Activated CD4-positive, alpha-beta T cell treated with anti-CD3 and anti-CD28 coated beads, Interleukin-2, Interleukin-4, amounts not matched to agents 100 ng/mL and 50 ng/mL, durations not matched to agents 16 hours and 8 hours (primary cell): Measurements from ENCODE around the gene HSPB1.
"Not testable (repeated sequence)": the region's sequence is repeated elsewhere in the genome, so short reads cannot be mapped to it uniquely, and the experiment has no call there.

Experiments
- DNase-seq: peaks from one replicate; pipeline ENCODE4 v3.0.0-alpha.2; 2020; ENCODE audit warnings: low spot score

HSPB1 gene

DNA sequence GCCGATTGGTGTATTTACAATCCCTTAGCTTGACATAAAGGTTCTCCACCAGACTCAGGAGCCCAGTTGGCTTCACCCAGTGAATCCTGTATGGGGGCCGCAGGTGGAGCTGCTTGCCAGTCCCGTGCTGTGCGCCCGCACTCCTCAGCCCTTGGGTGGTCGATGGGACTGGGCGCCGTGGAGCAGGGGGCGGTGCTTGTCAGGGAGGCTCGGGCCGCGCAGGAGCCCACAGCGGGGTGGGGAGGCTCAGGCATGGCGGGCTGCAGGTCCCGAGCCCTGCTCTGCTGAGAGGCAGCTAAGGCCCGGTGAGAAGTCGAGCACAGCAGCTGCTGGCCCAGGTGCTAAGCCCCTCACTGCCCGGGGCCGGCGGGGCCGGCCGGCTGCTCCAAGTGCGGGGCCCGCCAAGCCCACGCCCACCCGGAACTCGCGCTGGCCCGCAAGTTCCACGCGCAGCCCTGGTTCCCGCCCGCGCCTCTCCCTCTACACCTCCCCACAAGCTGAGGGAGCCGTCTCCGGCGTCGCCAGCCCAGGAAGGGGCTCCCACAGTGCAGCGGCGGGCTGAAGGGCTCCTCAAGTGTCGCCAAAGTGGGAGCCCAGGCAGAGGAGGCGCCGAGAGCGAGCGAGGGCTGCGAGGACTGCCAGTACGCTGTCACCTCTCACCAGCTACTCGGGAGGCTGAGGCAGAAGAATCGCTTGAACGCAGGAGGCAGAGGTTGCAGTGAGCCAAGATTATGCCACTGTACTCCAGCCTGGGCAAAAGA lies 7.0 kb downstream of the HSPB1 start:
- DNase-seq = not testable (repeated sequence)

DNA sequence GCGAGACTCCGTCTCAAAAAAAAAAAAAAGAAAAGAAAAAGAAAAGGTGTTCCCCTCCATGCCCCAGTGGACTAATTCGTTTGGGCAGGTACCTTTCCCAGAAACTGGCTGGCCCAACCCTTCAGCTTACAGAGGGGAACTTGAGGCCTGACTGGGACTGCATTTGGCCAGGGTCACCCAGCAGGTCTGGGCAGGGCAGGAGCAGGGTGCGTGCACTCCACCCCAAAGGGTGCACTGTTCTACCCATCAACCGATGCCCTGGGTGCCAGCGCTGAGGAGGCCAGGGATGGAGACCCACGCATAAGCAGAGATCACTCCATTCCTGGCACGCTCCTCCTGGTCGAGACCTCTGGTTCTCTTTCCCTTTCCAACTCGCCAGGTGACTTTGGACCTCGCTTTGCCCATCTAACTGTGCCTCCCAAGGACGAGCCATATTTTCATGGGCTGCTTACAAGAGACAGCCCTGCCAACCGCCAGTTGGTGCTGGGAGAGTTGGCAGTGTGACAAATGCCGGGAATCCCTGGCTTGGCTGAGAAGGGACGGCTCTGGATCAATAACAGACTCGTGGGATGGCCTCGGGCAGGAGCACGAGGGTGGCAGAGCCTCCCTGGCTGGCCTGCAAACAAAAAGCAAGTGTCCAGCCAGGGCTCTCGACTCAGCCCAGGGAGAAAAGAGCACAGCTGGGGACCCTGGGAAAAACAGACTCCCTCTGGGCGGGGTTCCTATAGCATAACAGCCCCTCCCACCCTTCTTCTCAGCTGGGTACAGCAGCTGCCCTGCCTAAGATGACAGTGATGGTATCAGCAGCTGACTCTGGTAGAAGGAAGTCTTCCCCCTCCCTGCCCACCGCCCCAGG lies 7.9 kb downstream of the HSPB1 start:
- DNase-seq = no peak

- not testable (repeated sequence) for DNase-seq
These were observed 9.4 kb downstream of the HSPB1 start for GRCh38 chr7:76311838-76312237.

GRCh38 chr7:76314042-76314721 lies 11.7 kb downstream of the HSPB1 start:
- peak; percentile 97 for DNase-seq

DNA sequence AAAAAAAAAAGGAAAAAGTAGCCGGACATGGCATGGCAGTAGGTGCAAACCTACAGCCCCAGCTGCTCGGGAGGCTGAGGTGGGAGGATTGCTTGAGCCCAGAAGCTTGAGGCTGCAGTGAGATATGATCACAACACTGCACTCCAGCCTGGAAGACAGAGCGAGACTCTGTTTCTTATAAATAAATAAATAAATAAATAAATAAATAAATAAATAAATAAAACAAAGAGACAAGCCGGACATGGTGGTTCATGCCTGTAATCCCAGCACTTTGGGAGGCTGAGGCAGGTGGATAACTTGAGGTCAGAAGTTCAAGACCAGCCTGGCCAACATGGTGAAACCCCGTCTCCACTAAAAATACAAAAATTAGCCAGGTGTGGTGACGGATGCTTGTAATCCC lies 12.3 kb downstream of the HSPB1 start:
- not testable (repeated sequence) for DNase-seq

GRCh38 chr7:76315364-76315763 lies 12.9 kb downstream of the HSPB1 start:
- no peak for DNase-seq

DNA sequence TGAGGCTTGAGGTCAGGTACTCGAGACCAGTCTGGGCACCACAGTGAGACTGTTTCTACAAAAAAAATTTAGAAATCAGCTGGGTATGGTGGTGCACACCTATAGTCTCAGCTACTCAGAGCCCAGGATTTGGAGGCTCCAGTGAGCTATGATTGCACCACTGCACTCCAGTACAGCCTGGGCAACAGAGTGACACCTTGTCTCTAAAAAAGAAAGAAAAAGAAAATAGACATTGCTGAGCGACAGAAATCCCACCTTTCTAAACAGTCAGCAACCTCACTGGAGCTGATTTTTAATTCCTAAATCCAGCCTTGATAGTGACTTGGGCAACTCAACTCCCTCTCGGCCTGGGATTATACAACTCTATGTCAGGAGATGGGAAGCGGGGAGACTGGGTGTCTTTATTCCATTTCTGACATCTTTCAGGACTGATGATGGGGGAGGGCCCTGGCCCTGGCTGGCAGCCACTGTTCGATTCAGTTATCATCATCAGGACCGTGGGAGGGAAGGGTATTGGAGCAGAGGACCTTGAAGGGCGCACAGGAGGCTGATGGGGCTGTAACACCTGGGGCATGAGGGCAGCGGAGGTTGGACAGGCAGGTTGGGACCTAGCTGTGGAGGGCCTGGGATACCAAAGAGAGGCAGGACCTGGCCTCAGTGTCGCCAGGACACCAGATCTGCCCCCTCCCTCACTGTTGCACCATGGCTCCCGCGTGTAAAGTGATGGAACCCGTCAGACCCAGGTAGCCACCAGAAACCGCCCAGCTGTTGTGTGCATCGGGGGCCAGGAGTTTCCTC lies 14.7 kb downstream of the HSPB1 start:
- DNase-seq = no peak

- peak; percentile 98 for DNase-seq
These were observed 15.5 kb downstream of the HSPB1 start for GRCh38 chr7:76317782-76318487.

GRCh38 chr7:76318488-76319353 lies 16.2 kb downstream of the HSPB1 start:
- peak; percentile 87 for DNase-seq

DNA sequence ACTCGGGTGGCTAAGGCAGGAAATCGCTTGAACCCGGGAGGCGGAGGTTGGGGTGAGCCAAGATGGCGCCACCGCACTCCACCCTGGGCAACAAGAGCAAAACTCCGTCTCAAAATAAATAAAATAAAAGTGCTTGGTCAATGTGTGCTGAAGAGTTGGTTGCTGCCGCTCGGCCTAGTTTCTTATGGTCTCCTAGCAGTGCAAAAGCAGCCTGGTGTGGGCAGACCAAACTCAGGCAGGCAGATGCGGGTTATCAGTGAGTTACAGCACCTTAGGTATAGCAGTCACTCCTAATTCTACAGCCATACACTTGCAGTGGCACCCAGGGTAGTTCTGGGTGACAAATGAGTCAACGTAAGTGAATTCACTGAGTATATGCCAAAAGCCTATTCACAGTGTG lies 22.6 kb downstream of the HSPB1 start:
- DNase-seq = no peak

DNA sequence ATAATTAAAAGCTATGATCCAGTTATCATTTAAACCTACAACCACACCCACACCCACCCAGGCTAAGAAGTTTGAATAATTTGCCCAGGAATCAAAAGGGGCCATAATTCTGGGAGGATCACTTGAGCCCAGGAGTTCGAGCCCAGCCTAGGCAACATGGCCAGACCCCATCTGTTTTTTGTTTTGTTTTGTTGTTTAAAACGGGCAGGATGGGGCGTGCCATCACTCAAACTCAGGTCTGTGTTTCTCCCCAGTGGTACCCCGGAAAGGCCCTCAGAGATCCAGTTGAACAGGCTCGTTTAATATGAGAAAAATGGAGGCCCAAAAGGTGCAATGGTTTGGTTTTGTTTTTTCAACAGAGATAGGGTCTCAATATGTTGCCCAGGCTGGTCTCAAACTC lies 23.3 kb downstream of the HSPB1 start:
- no peak for DNase-seq

GRCh38 chr7:76326646-76327233 lies 24.3 kb downstream of the HSPB1 start:
- no peak for DNase-seq

DNA sequence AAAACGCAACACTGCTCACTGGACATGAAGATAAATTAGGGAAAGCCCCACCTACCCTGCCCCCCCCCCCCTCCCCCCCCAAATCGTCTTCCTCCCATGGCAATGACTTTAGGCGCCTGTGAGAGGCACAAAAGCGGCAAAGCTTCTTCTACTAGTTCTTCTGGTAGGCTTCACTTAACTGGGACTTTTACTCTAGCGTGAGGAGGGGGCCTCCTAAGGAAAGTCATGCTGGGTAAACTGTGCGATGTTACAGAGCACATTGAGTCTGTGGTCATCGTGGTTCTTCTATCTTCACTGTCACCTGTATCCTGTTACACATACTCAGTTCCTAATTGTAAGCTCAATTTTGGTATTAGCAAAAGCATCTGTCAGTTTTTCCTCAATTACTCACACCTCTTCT lies 25.1 kb downstream of the HSPB1 start:
- DNase-seq = no peak

GRCh38 chr7:76328389-76328788 lies 25.9 kb downstream of the HSPB1 start:
- DNase-seq = no peak

- DNase-seq = no peak
These were observed 27.0 kb downstream of the HSPB1 start for GRCh38 chr7:76329479-76329878.

DNA sequence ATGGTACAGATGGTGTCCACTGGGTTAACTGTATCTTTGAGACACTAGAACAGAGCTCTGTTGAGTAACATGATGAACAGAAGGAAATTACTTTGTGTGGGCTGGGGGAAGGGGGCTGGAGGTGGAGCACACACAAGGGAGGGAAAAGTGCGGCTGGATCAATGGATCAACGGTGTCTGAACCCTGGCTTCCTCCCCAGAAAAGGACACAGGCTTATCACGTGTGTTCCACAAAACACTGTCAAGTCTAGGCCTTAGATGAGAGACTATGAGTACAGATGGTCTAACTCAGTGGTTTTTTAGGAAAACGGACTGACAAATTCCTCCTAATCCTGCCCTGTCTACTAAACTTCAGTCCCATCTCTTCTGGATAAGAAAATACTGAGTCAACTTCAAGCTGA lies 27.8 kb downstream of the HSPB1 start:
- DNase-seq = no peak

- no peak for DNase-seq
These were observed 28.2 kb downstream of the HSPB1 start for GRCh38 chr7:76330673-76331072.

- no peak for DNase-seq
These were observed 29.6 kb downstream of the HSPB1 start for GRCh38 chr7:76332078-76332477.

DNA sequence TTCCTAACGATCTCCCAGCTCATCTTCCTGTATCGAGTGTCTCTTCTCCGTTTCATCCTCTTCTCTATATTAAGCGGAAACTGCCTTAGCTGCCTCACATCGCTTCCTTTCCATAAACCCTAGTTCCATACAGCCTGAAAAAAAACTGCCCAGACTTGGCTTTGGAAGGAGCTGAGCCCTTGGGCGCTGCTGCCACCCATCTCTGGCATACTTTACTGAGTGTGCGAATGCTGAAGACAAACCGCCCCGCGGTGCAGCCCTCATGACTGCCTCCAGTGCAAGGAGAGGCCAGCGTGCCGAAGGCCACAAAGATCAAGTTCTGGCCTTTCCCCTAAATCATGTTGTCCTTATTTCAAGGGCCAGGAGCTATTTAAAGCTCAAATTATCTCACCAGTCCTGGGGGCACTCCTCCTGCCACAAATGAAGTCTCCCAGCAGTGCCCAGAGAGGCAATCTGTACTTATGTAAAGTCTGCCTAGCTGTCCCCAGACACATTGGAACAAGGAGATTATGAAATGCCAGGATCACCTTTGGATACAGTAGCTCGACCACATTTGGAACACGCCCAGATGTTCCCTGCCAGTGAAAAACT lies 31.1 kb downstream of the HSPB1 start:
- no peak for DNase-seq
